NCI-H2107 treated with DMSO at 0.1 percent for 48 hours (cell line): ENCODE measurements around the gene N4BP2.

Experiments used
- DNase-seq: peaks from one replicate; lab custom pipeline; 2025; ENCODE audit not compliant: unreplicated experiment; lab: John Stamatoyannopoulos, UW

N4BP2 gene

DNA sequence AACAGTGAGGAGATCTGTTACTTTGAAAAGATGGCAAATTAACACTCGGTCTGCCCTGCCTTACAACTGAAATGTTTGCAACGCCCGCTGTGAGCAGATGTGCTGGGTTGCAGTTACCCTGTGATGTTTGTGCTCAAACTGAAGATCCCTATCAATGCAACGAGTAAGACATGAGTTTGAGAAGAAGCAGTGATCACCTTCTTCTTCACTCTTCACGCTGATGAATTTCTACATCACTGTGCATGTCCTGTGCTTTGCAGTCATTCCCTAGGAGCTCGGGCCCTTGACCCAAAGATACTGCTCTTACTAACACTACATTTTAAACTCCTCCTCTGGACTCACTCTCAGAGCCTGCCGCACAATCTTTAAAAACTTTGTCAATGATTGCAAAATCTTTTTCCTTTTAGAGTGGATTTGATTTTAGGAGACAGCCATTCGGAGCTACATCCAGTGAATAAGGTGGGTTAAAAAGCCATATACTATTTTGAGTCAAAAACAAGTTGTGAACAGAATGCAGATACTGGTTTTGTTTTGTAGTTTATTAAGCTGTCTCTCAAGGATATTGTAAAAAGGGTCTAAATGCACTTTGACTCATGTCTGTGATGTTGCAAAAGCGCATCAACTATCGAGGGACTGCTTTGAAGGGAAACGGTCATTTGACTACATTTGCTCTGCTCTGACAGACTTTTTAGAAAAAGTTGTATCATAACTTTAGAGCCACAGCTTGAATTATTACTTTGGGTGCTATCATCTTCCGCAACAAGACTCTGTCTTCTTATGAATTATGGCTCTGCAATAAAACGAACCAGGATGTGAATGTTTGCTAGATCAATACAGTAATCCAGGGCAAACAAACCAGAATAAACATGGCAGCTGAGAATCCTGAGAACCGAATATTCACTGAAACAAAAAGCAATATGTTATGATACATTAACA, 134.5 kb downstream of the N4BP2 start:
- DNase-seq, result no peak

- no peak for DNase-seq
These were observed 135.7 kb downstream of the N4BP2 start for GRCh38 chr4:40192114-40193015.

GRCh38 chr4:40193016-40193571, 136.4 kb downstream of the N4BP2 start:
- no peak for DNase-seq

DNA sequence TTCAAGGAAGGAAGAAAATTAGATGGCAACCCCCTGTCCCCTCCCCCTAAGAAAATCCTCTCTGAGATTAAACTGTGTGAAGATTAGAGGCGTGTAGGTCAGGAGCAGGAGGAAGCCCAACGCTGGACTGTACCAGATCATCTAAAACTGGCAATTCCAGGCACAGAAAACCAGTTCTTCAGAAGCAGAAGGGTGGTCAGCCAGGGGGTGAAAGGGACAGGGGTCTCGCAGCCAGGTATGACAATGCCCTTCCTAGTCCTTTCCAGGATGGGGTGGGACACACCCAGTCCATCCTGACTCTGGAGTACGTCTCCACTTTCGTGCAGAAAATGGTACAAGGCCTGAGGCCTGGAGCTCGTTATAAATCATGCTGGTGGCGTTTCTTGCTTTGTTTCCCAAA, 136.9 kb downstream of the N4BP2 start:
- no peak for DNase-seq

GRCh38 chr4:40194602-40195161, 138.0 kb downstream of the N4BP2 start:
- no peak for DNase-seq

GRCh38 chr4:40195182-40196177, 138.8 kb downstream of the N4BP2 start:
- no peak for DNase-seq

- DNase-seq, result no peak
These were observed 139.6 kb downstream of the N4BP2 start for GRCh38 chr4:40196272-40196671.

GRCh38 chr4:40196724-40197281, 140.2 kb downstream of the N4BP2 start, which contains the start of gene RHOH:
Gene RHOH, plus strand, starts transcription at chr4:40197031. Its CDS starts 46,356 bp downstream, at chr4:40243387.
- DNase-seq, result no peak

GRCh38 chr4:40197879-40198689, 141.4 kb downstream of the N4BP2 start:
- DNase-seq, result no peak

DNA sequence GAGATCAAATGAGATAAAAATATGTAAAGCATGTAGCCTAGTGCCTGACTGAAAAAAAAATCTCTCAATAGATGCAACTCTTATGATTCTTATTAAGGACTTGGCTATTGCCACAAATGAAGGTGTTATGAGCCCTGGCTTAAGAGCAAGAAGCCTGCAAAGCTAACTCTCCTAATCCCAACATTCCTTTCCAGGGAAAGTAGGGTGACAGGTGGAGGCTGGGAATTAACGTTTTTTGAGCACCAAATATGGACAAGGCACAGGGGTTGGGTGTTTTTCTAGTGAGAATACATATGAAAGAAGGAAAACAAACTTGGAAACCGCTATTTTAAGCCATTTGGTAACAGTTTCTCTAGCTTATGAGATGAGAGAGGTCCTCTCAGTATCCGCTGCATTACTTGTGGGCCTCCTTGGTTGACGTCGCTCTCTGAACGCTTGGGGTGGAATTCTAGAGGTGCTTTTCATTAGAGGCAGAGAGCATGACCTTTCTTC, 142.6 kb downstream of the N4BP2 start:
- no peak for DNase-seq

DNA sequence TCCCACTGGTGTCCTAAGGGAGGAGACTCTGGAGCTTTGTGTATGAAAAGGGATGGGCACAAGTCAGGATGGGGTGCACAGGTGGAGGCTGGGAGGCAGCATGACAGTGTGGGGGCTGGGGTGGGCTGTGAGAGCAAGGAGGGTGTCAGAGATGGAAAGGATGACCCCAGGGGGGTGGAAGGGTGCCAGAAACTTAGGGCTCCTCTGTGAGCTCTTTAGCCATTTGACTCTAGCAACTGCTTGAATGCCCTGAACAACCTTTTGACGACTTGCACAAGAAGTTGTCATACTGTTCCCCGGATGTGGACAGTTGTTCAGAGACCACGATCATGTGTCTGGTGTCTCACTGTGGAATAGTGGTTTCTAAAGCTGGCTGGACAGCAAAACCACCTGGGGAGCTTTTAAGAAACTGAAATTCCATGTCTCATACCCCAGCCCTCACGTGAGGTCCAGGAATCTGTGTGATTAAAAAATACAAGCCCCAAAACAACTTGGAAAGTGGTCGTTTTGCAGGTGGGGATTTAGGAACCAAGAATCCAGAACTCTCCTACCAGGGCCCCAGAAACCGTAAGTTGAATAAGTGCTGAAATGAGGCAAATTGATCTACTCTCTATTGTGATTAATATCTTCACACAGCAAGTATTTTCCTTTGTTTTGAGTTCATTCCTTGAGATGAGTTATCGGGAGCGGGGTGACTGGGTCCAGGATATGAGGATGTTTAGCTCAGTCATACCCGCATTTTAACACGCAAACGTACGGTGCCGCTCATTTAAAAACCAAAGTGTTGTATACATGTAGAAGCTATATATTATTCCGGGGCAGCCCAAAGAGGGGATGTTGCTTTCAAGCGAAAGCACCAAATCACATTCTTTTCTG, 143.6 kb downstream of the N4BP2 start:
- DNase-seq, result no peak

DNA sequence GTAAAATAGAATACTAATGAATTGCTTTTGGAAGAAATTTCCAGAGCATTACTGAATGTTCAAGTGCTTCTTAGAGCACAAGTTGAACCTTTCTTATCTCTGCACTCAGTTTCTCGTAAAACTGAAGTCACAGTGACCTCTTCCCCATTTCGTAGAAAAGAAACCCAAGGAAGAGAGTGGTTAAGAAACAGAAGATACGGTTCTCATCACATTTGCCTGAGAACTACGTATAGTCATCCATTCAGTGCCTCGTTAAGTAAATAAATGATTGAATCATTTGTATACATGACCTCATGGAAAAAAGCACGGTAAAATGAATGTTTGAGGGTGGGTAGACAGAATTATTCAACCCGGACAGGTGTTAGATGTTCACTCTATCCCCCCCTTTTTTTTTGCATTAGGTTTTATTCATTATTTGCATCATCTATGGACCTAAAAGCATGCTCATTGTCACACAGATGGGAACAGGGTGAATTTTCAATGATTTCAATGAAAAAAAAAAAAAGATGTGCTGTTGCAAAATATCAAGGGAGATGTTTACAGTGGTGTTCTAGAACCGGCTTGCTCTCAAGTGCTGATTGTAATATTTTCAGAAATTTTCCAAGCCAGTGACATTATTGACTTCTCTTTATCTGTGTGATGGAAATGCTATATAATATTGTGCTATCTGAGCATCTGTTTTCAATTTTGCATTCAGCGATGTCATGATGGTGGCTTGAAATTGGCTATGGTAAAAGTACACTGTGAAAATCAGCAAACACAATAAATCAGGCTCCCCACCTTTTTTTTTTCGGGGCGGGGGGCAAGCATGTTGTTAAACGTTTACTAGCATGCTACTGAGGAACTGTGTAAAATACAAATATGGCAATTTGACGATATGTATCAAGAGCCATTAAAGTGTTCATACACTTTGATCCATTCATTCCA, 144.5 kb downstream of the N4BP2 start:
- DNase-seq, result no peak

- no peak for DNase-seq
These were observed 145.2 kb downstream of the N4BP2 start for GRCh38 chr4:40201898-40202297.

- no peak for DNase-seq
These were observed 145.8 kb downstream of the N4BP2 start for GRCh38 chr4:40202474-40202873.

DNA sequence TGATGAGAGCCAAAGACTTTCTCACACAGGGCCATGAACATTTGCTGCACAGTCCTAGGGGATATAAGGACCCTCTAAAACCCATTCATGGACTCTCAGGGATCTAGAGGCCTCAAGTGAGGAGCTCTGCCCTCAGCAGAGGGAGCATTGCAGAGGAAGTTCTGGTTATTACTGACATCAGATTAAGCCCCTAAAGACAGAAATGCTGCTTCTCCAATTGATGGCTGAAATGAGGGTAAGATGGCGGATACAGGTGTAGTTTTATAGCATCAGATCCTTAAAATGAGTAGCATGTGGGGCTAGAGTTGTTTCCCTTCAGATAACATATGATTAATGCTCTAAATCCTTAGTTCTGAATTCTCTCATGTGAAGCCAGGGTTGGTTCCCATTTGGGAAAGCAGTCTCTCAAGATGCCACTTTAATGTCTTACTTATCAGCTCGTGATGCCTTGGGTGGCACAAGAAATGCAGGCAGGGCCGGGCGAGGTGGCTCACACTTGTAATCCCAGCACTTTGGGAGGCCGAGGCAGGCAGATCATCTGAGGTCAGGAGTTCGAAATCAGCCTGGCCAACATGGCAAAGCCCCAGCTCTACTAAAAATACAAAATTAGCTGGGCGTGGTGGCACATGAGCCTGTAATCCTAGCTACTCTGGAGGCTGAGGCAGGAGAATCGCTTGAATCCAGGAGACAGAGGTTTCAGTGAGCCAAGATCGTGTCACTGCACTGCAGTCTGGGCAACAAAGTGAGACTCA, 148.0 kb downstream of the N4BP2 start:
- no peak for DNase-seq
